ENCODE results near the gene SGPL1.

SGPL1 gene

GRCh38 chr10:70779511-70780369 is 36.0 kb upstream of the SGPL1 start:
- in situ Hi-C loops (cut with HindIII; ENCODE audit: low sequenced_read_pairs), result no loop called here

- in situ Hi-C loops (cut with HindIII; ENCODE audit: low sequenced_read_pairs), result no loop called here
These were observed 35.4 kb upstream of the SGPL1 start for GRCh38 chr10:70780370-70780760.

GRCh38 chr10:70780772-70781171 is 35.0 kb upstream of the SGPL1 start:
- in situ Hi-C loops (cut with HindIII; ENCODE audit: low sequenced_read_pairs), result no loop called here

- in situ Hi-C loops (cut with HindIII; ENCODE audit: low sequenced_read_pairs), result no loop called here
These were observed 34.2 kb upstream of the SGPL1 start for GRCh38 chr10:70781461-70782051.

- in situ Hi-C loops (cut with HindIII; ENCODE audit: low sequenced_read_pairs), result no loop called here
These were observed 33.5 kb upstream of the SGPL1 start for GRCh38 chr10:70782086-70782745.

- in situ Hi-C loops (cut with HindIII; ENCODE audit: low sequenced_read_pairs), result no loop called here
These were observed 32.7 kb upstream of the SGPL1 start for GRCh38 chr10:70782746-70783680.

GRCh38 chr10:70784016-70784415 is 31.7 kb upstream of the SGPL1 start:
- in situ Hi-C loops (cut with HindIII; ENCODE audit: low sequenced_read_pairs), result no loop called here

GRCh38 chr10:70784471-70784870 is 31.3 kb upstream of the SGPL1 start:
- in situ Hi-C loops (cut with HindIII; ENCODE audit: low sequenced_read_pairs), result no loop called here

GRCh38 chr10:70785190-70785589 is 30.6 kb upstream of the SGPL1 start, which contains the start of gene TBATA:
Gene TBATA, minus strand, starts transcription at chr10:70785377. Its CDS starts 1,998 bp downstream, at chr10:70783379.
- in situ Hi-C loops (cut with HindIII; ENCODE audit: low sequenced_read_pairs), result no loop called here

GRCh38 chr10:70786799-70787415 is 28.8 kb upstream of the SGPL1 start:
- in situ Hi-C loops (cut with HindIII; ENCODE audit: low sequenced_read_pairs), result no loop called here

GRCh38 chr10:70791386-70792039 is 24.2 kb upstream of the SGPL1 start:
- in situ Hi-C loops (cut with HindIII; ENCODE audit: low sequenced_read_pairs), result no loop called here

GRCh38 chr10:70795613-70796012 is 20.1 kb upstream of the SGPL1 start:
- in situ Hi-C loops (cut with HindIII; ENCODE audit: low sequenced_read_pairs), result no loop called here

GRCh38 chr10:70797840-70798239 is 17.9 kb upstream of the SGPL1 start:
- in situ Hi-C loops (cut with HindIII; ENCODE audit: low sequenced_read_pairs), result no loop called here

GRCh38 chr10:70799124-70799523 is 16.6 kb upstream of the SGPL1 start:
- in situ Hi-C loops (cut with HindIII; ENCODE audit: low sequenced_read_pairs), result no loop called here

- in situ Hi-C loops (cut with HindIII; ENCODE audit: low sequenced_read_pairs), result no loop called here
These were observed 13.9 kb upstream of the SGPL1 start for GRCh38 chr10:70801854-70802253.

GRCh38 chr10:70803775-70804420 is 11.8 kb upstream of the SGPL1 start:
- in situ Hi-C loops (cut with HindIII; ENCODE audit: low sequenced_read_pairs), result no loop called here

- in situ Hi-C loops (cut with HindIII; ENCODE audit: low sequenced_read_pairs), result no loop called here
These were observed 11.3 kb upstream of the SGPL1 start for GRCh38 chr10:70804421-70804808.

- in situ Hi-C loops (cut with HindIII; ENCODE audit: low sequenced_read_pairs), result loop anchor here (5.0 kb wide), 2 partner anchors 77 to 88 kb away; no protein-coding TSS in a partner anchor
These were observed 10.0 kb upstream of the SGPL1 start for GRCh38 chr10:70805619-70806215.

- in situ Hi-C loops (cut with HindIII; ENCODE audit: low sequenced_read_pairs), result loop anchor here (5.0 kb wide), 2 partner anchors 75 to 90 kb away; no protein-coding TSS in a partner anchor
These were observed 8.9 kb upstream of the SGPL1 start for GRCh38 chr10:70806841-70807240.

All from endothelial cell of hepatic sinusoid (primary cell).